T-helper 2 cell treated with Interferon-gamma antibody and Interleukin-4, amounts not matched to agents 5 μg/mL and 100 μg/mL, for 36 hours (primary cell): ENCODE measurements around the gene RAD9A.
"Not testable (repeated sequence)": the region's sequence is repeated elsewhere in the genome, so short reads cannot be mapped to it uniquely, and the experiment has no call there.

Experiments
- DNase-seq: peaks from one replicate; pipeline ENCODE4 v3.0.0; 2021; ENCODE audit warnings: low spot score
- H3K27ac Mint-ChIP-seq: one replicate; pipeline ENCODE4 v1.8.0; 2021; ENCODE audit warnings: mild to moderate bottlenecking, mixed read lengths
- H3K27me3 Mint-ChIP-seq: one replicate; pipeline ENCODE4 v1.8.0; 2021; ENCODE audit warnings: low read depth, mixed read lengths
- H3K36me3 Mint-ChIP-seq: one replicate; pipeline ENCODE4 v1.8.0; 2021; ENCODE audit warnings: low read depth, mixed read lengths
- H3K4me1 Mint-ChIP-seq: one replicate; pipeline ENCODE4 v1.8.0; 2021; ENCODE audit warnings: low read depth, mixed read lengths
- H3K4me3 Mint-ChIP-seq: one replicate; pipeline ENCODE4 v1.8.0; 2022; ENCODE audit warnings: mild to moderate bottlenecking, moderate library complexity, mixed read lengths
- H3K9me3 Mint-ChIP-seq: one replicate; pipeline ENCODE4 v1.8.0; 2021; ENCODE audit warnings: mixed read lengths

RAD9A gene

DNA sequence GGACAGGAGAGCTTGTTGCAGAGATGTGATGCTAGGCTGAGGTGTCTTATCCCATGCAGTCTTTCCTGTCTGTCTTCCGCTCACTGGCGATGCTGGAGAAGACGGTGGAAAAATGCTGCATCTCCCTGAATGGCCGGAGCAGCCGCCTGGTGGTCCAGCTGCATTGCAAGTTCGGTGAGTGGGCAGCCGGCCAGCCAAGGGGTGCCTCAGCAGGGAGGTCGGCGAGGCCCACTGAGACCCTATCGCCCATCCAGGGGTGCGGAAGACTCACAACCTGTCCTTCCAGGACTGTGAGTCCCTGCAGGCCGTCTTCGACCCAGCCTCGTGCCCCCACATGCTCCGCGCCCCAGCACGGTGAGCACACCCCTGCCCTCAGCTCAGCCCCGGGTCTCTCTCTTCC, 1.7 kb downstream of the RAD9A start:
- H3K27ac Mint-ChIP-seq, result no peak overlapping the region
- H3K36me3 Mint-ChIP-seq, result peaks cover 35% of the 10 kb centered on the region
- H3K4me3 Mint-ChIP-seq, result peak overlapping the region; percentile 97
- H3K27me3 Mint-ChIP-seq, result no peaks in the 10 kb centered on the region
- no peak for DNase-seq
- no peaks in the 10 kb centered on the region for H3K9me3 Mint-ChIP-seq
- peaks cover 31% of the 10 kb centered on the region for H3K4me1 Mint-ChIP-seq

DNA sequence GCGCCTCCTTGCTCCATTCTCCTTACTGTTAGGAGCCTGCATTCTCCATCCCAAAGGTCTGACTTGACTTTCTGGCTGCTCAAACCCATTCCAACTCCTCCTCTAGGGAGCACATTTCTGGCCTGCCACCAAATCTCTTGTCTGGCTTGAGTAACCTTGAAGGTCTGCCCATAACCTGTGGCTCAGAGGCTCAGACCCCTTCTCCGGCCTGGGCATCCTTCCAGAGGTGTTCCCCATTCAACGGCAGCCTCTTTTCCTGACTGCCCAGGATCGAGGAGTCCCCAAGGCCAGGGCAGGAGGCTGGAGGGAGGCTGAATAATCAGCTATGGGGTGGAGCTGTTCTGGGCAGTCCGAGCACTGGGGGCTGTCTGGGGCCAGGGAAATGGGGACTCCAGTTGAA, 2.2 kb downstream of the RAD9A start:
- peaks cover 37% of the 10 kb centered on the region for H3K36me3 Mint-ChIP-seq
- DNase-seq, result no peak
- H3K27me3 Mint-ChIP-seq, result no peaks in the 10 kb centered on the region
- H3K9me3 Mint-ChIP-seq, result no peaks in the 10 kb centered on the region
- H3K4me1 Mint-ChIP-seq, result peaks cover 31% of the 10 kb centered on the region
- H3K27ac Mint-ChIP-seq, result peak overlapping the region; percentile 55
- peak overlapping the region; percentile 46 for H3K4me3 Mint-ChIP-seq

DNA sequence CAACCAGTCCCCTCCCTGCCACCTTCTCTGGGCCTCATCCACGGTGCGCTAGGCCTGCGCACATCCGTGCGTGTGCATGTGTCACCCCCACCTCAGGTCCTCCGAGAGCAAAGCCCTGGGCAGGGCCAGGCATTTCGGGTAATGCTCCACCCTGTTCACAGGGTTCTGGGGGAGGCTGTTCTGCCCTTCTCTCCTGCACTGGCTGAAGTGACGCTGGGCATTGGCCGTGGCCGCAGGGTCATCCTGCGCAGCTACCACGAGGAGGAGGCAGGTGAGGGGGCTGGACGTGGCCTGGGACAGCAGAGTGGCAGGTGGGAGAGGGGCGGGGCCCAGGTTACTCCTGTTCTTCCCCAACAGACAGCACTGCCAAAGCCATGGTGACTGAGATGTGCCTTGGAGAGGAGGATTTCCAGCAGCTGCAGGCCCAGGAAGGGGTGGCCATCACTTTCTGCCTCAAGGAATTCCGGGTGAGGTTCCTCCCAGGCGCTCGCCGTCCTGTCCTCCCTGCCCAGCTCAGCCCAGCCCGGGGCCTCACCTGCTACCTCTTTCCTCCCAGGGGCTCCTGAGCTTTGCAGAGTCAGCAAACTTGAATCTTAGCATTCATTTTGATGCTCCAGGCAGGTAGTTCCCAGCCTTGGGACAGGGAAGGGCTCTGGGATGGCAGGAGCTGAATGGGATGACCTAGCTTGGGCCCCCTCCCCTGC, 3.9 kb downstream of the RAD9A start:
- Mint-ChIP-seq H3K4me3 (no peak overlapping the region), H3K27ac (no peak overlapping the region), H3K36me3 (peaks cover 53% of the 10 kb centered on the region)

DNA sequence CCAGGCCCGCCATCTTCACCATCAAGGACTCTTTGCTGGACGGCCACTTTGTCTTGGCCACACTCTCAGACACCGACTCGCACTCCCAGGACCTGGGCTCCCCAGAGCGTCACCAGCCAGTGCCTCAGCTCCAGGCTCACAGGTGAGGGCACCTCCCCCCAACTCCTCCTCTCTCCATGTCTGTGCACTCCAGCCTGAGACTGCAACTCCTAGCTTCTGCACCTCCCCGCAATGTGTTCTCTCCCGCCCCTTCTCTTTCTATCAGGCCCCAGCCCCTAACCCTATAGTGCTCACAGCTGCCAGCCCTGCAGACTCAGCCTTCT, 4.4 kb downstream of the RAD9A start:
- Mint-ChIP-seq H3K4me3 (no peak overlapping the region), H3K4me1 (peaks cover 29% of the 10 kb centered on the region), H3K36me3 (peaks cover 54% of the 10 kb centered on the region)

More for the DNA sequence above, 3.9 kb downstream of the RAD9A start:
- Mint-ChIP-seq H3K4me1 (peaks cover 31% of the 10 kb centered on the region), H3K27me3 (no peaks in the 10 kb centered on the region), H3K9me3 (no peaks in the 10 kb centered on the region)
- DNase-seq, result no peak

DNA sequence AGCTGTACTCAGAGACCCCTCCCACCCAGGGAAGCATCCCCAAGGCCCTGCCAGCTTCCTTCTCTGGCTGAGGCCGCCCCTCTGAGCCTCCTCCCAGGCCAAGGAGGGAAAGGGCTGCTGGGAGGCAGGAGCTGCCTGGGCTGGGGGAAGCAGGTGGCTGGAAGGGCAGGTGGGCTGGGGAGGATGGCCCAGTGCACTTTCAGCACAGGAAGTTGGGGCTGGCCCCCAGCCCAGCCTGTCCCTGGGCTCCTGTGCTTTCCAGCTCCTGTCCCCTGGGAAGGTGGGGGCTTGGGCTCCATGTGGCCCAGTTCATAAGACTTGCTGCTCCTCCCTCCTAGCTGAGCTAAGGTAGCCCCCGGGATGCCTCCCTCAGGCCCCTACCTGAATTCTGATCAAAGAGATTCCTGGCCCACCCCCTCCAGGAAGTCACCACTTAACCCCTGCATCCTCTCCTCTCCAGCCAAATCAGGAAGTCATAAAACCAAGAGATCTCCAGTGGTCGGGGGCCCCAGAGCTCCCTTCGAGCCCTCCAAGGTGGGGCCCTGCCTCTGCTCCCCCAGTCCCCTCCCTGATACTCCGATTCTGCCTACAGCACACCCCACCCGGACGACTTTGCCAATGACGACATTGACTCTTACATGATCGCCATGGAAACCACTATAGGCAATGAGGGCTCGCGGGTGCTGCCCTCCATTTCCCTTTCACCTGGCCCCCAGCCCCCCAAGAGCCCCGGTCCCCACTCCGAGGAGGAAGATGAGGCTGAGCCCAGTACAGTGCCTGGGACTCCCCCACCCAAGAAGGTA, 5.0 kb downstream of the RAD9A start:
- no peak for DNase-seq
- Mint-ChIP-seq H3K4me1 (peaks cover 28% of the 10 kb centered on the region), H3K4me3 (peak overlapping the region; percentile 62), H3K36me3 (peaks cover 54% of the 10 kb centered on the region), H3K9me3 (no peaks in the 10 kb centered on the region), H3K27me3 (no peaks in the 10 kb centered on the region), H3K27ac (peak overlapping the region; percentile 81)

More for the DNA sequence above, 4.4 kb downstream of the RAD9A start:
- Mint-ChIP-seq H3K27ac (peak overlapping the region; percentile 55), H3K27me3 (no peaks in the 10 kb centered on the region), H3K9me3 (no peaks in the 10 kb centered on the region)
- no peak for DNase-seq

DNA sequence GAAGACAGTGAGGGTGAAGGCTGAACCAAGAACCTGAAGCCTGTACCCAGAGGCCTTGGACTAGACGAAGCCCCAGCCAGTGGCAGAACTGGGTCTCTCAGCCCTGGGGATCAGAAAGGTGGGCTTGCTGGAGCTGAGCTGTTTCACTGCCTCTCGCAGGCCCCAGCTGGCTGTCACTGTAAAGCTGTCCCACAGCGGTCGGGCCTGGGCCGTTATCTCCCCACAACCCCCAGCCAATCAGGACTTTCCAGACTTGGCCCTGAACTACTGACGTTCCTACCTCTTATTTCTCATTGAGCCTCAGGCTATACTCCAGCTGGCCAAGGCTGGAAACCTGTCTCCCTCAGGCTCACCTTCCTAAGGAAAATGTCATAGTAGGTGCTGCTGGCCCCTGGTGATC, 5.8 kb downstream of the RAD9A start:
- peak overlapping the region; percentile 45 for H3K4me3 Mint-ChIP-seq
- H3K9me3 Mint-ChIP-seq, result no peaks in the 10 kb centered on the region
- H3K4me1 Mint-ChIP-seq, result peaks cover 31% of the 10 kb centered on the region
- peaks cover 52% of the 10 kb centered on the region for H3K36me3 Mint-ChIP-seq
- H3K27ac Mint-ChIP-seq, result peak overlapping the region; percentile 31
- DNase-seq, result no peak
- H3K27me3 Mint-ChIP-seq, result no peaks in the 10 kb centered on the region

DNA sequence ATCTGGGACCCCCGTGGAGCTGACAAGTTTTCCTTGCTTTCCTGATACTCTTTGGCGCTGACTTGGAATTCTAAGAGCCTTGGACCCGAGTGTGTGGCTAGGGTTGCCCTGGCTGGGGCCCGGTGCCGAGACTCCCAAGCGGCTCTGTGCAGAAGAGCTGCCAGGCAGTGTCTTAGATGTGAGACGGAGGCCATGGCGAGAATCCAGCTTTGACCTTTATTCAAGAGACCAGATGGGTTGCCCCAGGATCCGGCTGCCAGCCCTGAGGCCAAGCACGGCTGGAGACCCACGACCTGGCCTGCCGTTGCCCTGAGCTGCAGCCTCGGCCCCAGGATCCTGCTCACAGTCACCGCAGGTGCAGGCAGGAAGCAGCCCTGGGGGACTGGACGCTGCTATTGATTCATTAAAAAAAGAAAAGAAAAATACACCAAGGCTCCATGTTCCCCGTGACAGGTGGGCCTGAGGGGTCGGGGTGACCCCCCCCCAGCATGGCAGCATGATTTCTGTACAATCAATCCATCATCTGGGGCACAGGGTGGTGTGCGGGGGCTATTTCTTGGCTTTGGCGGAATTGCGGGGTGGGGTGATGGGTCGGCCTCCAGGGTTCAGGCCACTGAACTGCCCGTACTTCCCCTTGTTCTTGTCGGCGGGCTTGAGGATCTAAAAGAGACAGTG, 6.3 kb downstream of the RAD9A start:
- Mint-ChIP-seq H3K27me3 (no peaks in the 10 kb centered on the region), H3K36me3 (peaks cover 49% of the 10 kb centered on the region), H3K4me1 (peaks cover 28% of the 10 kb centered on the region), H3K9me3 (no peaks in the 10 kb centered on the region), H3K4me3 (peak overlapping the region; percentile 45), H3K27ac (peak overlapping the region; percentile 67)
- no peak for DNase-seq

DNA sequence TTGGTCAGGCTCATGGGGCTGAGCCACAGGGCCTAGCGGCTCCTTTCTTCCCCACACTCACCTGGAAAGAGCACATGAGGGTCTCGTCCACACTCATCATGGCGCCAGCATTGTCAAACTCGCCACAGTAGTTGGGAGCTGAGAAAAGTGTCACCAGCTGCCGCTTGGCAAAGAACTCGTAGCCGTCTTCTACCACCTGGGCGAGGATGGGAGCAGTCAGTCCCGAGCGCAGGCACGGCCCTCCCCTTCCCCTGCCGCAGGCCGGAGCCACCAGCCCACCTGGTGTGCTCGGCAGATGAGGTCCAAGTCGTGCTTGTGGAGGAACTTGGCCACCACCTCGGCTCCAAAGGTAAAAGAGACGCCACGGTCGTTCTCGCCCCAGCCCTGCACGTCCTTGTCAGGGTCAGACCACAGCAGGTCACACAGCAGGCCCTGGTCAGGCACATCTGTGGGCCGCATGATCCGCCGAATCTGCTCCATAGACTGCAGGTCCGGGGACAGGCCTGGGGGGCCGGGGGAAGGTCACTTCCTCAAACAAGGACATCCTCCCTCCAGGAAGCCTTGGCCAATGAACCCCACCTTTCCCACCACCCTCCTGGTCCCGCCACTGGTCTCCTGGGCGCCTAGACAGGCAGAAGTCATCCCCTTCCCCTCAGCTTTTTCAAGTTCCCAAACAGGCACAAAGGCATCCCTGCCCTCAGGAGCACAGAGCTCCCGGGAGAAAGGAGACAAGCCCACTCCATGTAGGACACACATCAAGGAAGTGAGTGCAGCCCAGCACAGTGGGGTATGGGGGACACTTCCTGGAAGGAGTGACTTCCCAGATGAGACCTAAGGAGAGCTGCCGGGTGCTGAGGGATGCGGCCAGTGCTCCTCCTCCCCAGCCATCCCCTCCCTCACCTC, 7.1 kb downstream of the RAD9A start:
- no peak for DNase-seq
- Mint-ChIP-seq H3K4me3 (peak overlapping the region; percentile 51), H3K9me3 (no peaks in the 10 kb centered on the region), H3K4me1 (peaks cover 27% of the 10 kb centered on the region), H3K27ac (peak overlapping the region; percentile 31), H3K27me3 (no peaks in the 10 kb centered on the region), H3K36me3 (peaks cover 48% of the 10 kb centered on the region)

DNA sequence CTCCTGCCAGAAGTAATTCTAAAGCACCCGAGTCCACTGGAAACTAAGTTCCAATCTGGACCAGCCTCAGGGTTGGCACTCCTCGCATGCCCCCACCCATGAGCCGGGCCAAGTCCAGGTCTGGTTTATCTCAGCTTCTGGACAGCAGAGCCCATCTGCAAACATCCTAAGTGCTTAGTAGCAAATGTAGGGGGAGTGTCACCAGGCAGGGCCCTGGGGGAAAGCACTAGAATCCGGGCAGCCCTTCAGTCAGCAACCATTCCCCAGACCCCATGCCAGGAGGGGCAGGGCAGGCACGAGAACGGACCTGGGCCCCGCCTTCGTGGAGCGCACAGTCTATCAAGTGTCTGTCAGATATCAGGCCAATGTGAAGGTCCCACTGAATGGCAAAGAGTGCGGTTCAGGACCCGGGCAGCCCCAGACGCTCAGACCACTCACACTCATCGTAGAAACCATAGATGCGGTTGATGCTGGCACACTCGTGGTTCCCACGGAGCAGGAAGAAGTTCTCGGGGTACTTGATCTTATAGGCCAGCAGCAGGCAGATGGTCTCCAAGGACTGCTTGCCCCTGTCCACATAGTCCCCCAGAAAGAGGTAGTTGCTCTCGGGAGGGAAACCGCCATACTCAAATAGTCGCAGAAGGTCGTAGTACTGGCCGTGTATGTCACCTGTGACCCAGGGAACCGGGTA, 8.6 kb downstream of the RAD9A start:
- Mint-ChIP-seq H3K27ac (peak overlapping the region; percentile 69), H3K27me3 (no peaks in the 10 kb centered on the region), H3K9me3 (no peaks in the 10 kb centered on the region), H3K36me3 (peaks cover 55% of the 10 kb centered on the region), H3K4me1 (peaks cover 30% of the 10 kb centered on the region), H3K4me3 (peak overlapping the region; percentile 90)
- DNase-seq, result no peak

DNA sequence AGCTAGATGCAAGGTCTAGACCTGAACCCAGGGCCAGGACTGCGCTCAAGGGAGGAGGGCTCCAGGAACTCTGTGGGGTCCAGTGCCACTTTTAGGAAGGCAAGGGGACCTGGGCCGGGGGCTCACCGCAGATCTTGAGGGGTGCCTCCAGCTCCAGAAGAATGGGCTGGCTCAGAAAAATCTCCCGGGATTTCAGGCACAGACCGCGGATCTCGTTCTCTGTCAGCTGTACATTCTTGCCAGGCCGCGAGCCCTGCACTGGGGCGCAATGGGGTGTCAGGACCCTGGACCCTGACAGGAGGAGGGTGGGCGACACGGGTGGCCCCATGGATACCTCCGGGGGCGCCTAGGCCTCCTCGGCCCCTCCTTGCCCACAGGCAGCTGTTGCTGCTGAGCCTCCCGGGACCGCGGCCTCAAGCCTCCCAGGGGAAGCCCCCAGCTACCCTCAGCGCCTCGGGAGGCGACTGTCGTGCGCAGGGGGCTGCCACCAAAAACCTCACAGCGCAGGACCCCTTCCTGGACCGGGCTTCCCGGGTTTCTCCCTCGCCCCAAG, 9.2 kb downstream of the RAD9A start:
- H3K4me1 Mint-ChIP-seq, result peaks cover 34% of the 10 kb centered on the region
- H3K4me3 Mint-ChIP-seq, result peak overlapping the region; percentile 90

DNA sequence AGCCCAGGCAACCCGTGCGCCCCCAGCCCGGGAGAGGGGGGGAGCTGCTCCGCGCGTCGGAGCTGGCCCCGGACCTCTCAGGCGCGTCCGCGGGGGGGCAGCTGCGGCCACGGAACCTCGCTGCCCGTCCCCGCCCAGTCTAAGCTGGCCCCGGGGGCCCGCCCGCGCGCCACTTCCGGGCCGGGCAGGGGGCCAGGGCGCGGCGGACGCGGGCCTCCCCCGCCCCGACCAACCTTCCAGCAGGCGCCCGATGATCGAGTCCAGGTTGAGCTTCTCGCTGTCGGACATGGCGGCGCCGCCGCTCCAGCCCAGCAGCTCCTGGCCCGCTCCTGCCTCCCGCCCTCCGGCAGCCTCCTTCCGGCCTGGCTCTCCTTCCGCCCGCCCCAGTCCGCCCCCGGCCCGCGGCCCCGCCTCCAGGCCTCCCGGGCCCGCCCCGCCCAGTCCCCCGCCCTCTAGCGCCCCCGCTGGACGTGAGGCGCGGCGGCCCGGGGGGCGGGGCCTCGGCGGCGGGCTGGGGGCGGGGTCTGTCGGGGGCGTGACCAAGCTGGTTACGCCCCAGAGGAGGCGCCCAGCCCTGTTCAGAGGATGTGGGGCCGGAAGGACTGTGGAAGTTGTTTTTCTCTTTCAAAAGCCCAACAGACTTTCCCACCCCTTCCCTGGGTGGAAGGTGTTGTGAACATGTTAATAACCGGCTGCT, 9.9 kb downstream of the RAD9A start, which contains the start of gene PPP1CA:
Gene PPP1CA (minus strand): TSS at position 364 of the 697 bp plus-strand sequence. CDS start 76 bp downstream, at position 288.
- H3K27ac Mint-ChIP-seq, result peak within 1 kb of the TSS; percentile 84
- DNase-seq, result peak; percentile 87
- H3K27me3 Mint-ChIP-seq, result no peaks in the 10 kb centered on the region
- peaks cover 60% of the 10 kb centered on the region for H3K36me3 Mint-ChIP-seq
- no peaks in the 10 kb centered on the region for H3K9me3 Mint-ChIP-seq
- H3K4me3 Mint-ChIP-seq, result peak within 1 kb of the TSS; percentile 90
- peaks cover 35% of the 10 kb centered on the region for H3K4me1 Mint-ChIP-seq

More for the DNA sequence above, 9.2 kb downstream of the RAD9A start:
- no peak for DNase-seq
- Mint-ChIP-seq H3K27me3 (no peaks in the 10 kb centered on the region), H3K36me3 (peaks cover 59% of the 10 kb centered on the region), H3K9me3 (no peaks in the 10 kb centered on the region), H3K27ac (no peak overlapping the region)

DNA sequence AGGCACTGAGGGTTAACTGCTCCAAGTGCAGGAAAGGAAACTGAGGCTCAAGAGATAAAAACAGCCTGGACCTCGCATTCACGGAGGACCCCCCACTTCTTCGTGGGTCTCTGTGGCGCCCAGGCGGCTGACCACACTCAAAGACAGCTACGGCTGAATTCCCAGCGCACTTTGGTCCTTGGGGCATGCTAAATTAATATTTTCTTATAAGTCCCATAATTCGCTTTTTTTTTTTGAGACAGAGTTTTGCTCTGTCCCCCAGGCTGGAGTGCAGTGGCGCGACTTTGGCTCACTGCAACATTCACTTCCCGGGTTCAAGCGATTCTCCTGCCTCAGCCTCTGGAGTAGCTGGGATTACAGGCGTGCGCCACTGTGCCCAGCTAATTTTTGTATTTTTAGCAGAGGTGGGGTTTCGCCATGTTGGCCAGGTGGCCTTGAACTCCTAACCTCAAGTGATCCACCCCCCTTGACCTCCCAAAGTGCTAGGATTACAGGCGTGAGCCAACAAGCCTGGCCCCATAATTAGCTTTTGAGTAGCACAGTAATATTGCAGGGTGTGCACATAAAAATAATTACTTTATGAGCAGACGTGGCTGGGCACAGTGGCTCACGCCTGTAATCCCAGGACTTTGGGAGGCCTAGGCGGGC, 10.5 kb downstream of the RAD9A start:
- H3K36me3 Mint-ChIP-seq, result peaks cover 61% of the 10 kb centered on the region
- peaks cover 35% of the 10 kb centered on the region for H3K4me1 Mint-ChIP-seq
- DNase-seq, H3K27me3 Mint-ChIP-seq, H3K9me3 Mint-ChIP-seq: not testable (repeated sequence)
- peak overlapping the region; percentile 84 for H3K27ac Mint-ChIP-seq
- peak overlapping the region; percentile 74 for H3K4me3 Mint-ChIP-seq
